ENCODE results near the gene CADPS2.

Gene CADPS2

DNA sequence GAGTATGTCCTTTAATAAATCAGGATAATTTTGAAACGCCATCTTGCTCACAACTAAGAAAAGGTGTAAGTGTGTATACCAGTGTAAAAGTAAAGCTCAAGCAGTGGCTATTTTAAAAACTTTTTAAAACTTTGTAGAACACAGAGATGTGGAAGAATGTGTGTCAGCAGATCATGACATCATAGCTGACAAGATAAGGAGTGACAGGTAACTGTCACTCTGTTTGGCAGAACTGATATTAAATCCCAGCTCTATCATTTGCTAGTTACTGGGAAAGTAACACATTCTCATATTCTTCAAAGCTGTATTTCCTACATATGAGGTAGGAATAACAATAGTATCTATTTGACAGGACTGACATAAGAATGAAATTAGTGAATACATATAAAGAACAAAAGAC, 119.7 kb downstream of the CADPS2 start:
- DNase-seq: no peak

DNA sequence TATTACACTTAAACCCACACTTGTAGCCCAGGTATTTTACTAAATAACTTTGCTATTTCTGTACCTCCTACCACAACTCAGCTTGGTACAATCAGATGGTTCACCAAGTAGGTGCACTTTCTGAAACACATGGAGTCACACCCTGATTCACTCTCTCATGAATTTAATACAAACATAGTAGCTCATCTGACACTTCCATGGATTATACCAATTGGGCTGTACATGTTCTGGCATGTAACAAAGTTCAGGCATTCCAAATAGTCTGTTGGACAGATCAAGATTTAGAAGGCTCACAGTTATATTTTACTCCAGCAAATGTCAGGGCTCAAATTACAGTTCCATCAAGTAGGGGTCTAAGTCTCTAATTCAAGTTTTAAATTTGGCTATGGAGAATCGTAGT, 121.4 kb downstream of the CADPS2 start:
- no peak for DNase-seq

DNA sequence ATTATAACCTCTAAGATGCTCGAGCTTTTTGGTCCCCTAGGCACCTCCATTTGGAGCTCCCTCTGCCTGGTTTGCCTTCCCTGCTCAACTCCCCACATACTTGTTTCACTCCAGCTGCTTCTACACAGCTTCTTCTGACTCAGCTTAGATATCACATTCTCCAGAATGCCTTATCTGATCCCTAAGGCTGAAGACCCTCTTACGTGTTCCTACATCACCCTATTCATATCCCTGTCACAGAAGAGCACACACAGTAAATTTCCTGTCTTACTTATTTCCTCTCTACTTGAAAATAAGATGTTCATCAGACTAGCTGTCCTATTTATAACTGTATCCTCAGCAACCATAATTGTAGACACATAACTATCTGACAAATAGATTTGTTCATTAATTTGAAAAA, 122.2 kb downstream of the CADPS2 start:
- DNase-seq: no peak

DNA sequence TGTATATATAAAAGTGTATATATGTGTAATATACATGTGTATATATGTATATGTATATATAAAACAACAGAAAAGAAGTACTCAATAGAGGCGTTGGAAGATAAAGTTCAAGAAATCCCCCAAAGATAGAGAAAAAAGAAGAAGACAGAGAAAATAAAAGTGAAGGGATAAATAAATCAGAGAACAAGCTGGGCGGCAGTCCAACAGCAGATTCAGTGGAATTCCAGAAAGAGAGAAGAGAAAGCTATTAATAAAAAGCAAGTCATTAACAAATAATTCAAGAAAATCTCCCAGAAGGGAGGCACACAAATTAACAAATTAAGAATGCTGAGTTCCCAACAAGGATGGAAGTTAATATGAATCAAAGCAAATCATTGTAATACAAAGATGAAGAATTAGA, 124.2 kb downstream of the CADPS2 start:
- no peak for DNase-seq

DNA sequence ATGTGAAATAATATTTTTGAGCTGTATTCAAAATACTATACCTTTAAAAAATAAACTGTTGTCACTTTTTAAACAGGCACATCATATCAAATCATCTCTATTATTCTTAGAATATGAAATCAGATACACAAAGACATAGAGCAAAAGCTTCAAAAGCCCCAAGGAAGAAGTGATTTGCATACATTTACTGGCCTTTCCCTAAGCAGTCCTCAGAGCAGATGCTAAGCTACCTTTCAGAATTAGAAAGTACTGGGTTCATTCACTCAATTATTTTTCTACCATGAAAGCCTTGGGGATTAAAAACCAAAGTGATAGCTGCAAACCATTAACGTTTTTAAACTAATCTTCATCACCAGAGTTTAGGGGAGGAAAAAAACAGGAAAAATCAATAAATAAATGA, 127.8 kb downstream of the CADPS2 start:
- DNase-seq: no peak

DNA sequence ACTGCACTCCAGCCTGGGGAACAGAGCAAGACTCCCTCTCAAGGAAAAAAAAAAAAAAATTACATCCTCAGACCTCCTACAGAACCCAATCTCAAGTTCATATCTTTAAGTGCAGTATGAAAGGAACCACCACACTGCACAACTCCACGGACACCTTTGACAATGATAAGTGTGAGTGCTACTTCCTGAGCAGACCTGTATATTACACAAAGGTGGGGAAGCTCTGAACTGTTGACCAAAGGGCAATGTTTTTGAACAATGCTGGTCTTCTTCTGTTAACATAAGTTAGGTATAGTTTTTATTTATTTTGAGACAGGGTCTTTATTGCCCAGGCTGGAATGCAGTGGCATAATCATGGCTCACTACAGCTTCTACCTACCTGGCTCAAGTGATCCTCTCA, 129.4 kb downstream of the CADPS2 start:
- no peak for DNase-seq

DNA sequence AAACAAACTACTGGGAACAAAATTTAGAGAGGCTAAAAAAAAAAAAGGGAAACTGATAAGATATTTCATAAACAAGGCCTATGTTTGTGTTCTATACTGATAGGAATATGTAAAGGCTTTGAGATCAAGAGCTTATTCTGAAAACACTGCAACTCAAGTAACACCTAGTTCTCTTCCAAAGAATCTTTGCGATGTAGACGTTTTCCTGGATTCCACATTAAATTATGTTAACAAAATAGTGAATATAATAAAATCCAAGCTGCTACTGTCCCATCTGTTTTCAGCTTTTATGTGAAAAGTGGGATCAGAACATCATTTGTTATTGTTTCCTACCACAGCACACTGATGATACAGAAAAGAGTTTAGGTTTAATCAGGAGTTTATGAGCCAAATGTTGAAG, 130.6 kb downstream of the CADPS2 start:
- no peak for DNase-seq

DNA sequence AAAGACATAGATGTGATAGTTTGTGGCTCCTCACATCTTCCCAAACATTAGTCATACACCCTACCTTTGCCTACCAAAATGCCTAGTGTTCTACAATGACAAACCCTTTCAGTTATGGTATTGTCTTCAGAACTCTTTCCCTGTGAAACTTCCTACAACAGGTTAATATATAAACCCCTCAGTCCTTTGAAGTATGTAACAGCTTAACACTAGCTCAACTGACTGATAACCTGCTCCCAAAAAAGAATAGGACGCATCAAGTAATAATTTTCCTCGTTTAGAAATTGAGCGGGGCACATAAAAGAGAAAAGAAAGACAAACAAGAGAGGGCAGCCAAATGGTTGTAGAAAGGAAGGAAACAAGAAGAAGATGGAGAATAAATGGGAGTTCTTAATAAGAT, 133.7 kb downstream of the CADPS2 start:
- DNase-seq: no peak

DNA sequence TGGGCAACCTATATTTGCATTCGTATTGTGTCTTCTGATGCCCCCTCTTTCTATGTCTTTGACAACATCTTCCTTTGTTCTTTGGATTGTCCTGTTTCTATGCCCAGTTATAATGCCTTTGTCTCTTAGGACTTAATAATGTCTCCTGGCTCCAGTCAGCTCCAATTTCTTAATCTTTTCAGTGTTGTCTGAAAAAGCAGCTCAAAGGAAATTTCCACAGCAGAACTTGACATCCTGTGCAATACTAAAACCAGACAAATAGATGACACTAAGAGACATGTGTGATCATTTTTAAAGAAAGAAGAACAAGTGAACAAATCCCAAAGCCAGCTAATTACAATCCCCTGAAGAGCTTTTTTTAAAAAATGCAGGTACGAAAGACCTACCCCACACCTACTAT, 135.9 kb downstream of the CADPS2 start:
- no peak for DNase-seq

DNA sequence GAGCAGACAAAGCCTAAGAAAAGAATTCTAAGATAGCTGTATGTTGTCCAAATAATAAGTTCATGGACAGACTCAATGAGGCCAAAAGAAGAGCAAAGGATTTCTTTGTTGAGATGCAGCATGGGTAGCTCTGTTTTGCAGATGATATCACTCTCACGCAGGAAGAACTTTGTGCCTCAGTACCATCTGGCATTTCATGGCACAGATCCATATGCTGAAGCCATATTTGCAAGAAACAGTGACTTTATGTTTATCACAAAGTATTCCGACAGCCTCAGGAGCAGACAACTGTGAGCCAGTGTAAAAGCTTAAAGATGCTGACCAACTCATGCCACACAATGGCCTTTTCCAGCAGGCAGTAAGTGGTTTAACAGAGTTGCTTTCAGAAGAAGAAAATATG, 138.1 kb downstream of the CADPS2 start:
- no peak for DNase-seq

DNA sequence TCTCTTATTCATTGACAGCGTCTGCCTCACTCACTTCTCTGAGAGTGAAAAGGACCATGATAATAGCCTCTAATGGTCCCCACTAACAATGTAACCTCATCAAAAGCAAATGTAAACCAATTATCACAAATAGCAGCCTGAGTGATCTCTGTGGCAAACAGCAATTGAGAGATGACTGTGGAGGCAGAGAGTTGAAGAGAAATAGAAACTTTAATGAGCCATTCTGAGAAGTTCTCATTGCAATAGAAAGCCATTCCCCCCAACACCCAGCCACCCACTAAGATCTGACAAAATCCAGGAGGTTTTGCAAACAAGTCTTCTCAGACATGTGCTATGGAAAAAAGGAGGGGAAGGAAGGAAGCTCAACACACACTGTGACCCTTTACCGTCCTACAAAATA, 139.3 kb downstream of the CADPS2 start:
- peak; percentile 93 for DNase-seq

DNA sequence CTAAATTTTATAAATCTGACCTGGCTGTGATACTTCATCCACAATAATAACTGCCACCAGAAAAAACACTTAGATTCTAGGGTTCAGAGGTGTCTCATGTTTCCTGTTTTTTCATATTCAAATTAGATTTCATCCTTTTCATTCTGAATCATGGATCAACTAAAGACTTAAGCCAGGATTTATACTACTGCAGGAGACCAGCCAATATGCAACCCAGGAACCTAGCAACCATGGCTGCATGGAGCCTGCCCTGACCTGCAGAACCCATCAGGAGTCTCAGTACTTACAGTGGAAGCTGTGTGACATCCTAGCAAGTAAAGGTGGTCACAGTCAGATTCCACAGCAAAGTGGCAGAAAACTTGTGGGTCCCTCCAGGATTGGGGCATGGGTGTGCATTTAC, 143.0 kb downstream of the CADPS2 start:
- DNase-seq: no peak

DNA sequence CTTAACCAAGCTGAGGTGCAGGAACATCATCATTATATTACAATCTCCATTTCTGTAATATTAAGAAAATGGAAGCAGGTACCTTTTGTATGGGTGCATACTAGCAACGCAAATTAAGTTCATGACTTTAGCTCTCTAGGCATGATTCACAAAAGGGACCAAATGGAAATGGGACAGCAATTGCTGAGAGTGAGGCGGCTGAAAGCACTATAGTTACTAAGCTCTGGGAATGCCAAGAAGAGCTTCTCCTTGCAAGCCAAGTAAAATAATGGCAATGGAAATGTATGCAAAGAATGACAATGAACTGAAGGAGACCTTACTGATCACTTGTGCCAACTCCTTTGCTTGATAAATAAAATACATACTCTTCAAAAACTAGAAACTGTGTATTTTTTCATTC, 147.3 kb downstream of the CADPS2 start:
- no peak for DNase-seq

DNA sequence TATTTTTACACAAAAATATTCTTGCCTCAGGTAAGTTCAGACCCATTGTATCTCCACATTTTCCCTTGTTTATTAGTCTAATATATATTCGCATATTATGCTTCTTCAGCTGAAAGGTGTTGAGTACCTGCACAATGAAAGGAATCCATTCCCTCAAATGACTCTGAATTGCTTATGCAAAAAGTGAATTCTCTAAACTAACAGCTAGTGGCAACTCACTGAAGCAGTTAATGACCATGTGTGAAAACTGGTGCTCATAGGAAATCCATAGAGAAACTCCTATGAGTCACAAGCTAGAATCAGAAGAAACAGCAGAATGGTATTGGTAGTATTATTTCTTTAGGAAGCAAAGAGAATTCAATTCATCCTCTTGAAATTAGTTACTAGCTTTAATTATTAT, 150.1 kb downstream of the CADPS2 start:
- DNase-seq: no peak

DNA sequence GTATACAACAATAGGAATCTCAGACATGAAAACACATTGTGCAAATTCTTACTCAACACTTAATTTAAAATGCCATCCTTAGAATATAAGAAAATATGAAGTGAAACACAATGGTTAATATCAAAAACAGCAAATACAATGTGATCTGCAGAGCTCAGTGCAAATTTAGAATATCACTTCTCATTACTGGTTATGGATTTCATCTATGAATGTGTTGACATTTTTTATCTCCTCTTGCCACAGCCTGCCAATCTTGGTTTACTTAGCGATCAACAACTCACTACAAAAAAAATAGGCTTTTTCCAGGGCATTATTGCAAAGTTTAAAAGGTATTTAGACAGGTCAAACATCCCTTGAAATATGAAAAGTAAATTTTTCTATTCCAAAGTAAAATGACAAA, 158.5 kb downstream of the CADPS2 start:
- DNase-seq: no peak

DNA sequence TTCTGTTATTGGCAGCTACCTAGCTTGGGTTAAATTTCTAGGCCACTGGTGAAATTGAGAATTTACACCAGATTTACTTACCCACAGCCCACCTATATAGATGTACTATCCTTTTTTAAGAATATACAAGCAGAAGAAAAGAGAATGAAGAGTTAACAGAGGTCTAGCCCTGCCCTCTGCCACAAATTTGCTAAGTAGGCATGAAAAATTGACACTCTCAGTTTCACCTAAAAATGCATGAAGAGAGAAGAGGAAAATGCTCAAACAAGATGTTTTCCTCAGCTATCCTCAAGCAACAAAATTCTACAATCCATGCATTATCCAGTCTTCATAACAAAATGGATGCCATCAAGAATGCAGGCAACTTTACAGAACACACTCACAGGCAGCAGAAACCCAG, 158.9 kb downstream of the CADPS2 start:
- no peak for DNase-seq

DNA sequence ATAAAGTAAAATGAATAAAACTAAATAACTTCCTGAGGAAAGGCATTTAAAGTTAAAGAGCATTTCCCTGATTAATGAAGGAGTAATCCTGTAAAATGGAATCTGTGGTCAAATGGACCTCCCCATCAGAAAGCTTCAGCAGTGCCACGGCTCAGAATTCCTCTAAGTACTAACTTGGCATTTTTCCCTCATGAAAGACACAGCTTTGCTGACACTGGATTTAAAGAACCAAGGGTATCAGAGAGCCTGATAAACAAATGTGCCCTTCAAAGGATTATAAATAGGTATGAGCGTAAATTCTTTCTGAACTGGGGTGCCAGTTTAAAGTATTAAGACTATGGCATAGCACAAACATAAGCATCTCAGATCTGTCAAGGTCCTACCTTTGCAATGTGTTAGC, 159.4 kb downstream of the CADPS2 start:
- no peak for DNase-seq

DNA sequence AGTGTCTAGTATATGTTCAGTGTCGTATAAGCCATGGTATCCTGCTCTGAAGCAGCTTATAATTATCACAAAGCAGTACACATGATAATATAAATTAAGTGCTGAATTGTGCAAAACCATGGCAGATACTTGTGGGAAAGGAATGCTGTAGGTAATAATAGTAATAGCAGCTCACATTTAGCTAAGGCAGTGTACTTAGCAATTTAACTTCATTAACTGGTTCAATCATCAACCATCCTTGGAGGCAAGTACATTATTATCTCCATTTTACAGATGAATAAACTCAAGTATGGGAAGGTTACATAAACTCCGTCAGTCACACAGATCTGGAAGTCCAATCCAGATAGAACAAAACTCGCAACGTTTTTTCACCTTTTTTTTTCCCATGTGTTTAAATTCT, 161.9 kb downstream of the CADPS2 start:
- DNase-seq: no peak

DNA sequence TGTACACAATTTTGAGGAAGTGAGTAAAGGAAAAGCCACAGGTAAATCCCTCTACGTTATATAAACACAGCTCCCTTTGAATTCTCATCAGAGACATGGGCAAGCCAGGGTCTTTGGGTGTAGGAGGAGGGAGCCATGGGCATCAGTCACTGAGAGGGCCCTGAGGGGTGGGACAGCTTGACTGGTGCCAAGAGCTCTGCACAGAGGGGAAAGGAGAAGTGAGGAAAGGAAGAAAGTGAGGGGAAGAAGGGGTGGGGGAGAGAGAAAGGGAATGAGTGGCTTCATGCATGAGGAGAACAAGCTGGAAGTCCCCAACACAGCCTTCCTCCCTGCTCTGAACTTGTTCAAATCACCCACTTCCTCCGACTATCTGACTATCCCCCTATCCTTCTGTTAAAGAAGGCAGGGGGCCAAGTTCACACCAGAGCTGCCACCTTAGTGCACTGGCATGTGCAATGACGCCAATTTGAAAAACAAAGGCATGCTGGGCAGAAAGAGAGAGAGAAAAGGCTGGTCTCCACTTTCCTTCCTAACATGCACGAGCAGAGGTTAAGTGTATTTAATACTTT, 167.2 kb downstream of the CADPS2 start:
- DNase-seq: no peak

DNA sequence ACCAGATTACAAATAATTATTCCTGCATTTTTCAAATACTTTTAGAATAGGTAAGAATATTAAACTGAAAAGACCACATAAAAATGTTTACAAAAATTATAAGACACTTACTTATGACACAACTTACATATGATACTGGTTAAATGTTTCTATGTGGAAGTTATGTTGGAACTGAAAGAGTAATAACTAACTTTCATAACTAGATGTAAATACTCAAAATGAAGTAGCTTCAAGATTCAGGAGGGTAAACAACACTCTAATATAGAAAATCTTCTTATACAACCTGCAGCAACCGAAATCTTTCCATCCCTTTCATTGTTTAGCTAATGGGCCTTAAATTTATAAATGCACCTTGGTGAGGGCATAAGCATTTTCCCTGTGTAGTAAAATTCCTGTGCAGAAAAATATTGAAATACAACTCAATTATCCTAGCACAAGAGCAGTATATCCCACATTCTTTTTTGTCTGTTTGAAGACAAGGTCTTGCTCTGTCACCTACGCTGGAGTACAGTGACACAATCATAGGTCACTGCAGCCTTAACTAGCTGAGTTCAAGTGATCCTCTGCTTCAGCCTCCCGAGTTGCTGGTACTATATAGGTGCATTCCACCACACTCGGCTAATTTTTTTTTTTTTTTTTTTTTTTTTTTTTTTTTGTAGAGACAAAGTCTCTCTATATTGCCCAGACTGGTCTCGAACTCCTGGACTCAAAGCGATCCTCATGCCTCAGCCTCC, 168.7 kb downstream of the CADPS2 start:
- DNase-seq: no peak

DNA sequence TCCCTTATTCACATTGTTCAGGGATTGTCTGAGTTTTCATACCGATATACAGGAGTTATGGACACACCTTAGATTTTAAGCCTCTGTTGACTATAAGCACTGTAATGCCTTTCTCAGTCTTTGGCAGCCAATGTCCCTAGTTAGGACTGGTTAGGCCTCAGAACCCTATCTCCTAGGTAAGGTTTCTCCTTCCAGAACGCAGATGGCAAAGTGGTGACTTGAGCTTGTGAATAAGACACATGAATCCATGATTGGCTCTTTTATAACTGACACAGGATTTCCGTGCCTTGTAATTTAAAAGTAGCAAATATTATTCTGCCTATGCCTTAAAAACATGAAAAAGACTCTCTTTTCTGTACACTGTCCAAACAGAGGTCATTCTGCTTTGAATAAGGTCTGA, 171.1 kb downstream of the CADPS2 start:
- no peak for DNase-seq

DNA sequence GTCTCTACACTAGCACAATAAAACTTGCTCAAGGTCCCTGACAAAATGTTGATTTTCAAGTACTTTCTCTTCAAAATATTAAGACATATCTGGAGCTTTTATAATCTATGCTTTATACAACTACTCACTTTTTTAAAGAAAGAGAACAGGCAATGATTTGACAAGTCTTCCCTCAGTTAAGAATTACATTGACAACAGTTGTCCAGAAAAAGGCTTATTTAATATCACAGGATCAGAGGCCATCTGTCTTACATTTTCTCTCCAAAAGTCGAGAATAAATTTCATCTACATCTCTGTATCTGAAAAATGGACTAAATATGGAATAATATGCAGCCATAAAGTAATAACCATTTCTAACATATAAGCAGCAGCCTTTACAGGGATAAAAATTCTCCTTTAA, 175.3 kb downstream of the CADPS2 start:
- no peak for DNase-seq

DNA sequence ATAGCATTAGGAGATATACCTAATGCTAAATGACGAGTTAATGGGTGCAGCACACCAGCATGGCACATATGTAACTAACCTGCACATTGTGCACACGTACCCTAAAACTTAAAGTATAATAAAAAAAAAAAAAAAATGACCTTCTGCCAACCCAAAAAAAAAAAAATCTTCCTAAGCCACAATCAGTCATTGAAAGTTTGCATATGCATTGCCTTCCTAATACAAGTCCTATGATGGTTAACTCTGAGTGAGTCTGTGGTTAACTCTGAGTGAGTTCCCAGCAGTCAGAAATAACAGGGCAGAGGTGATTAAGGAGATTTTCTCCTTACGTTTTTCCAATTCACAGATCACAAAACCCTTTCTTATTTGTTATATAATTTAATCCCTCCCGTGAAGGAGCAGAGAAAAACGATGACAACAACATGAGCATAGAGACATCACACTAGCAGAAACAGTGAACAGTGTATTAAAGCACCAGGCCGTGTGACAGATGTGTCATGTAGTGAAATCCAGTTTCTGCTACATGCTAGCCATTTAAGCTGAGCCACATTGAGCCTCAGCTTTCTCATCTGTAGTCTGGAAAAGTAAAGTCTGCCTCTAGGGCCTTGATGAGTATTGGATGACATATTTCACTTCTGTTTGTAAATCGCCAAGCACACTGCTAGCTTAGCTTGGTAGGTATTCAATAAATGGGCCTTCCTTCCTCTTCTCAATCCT, 176.2 kb downstream of the CADPS2 start:
- no peak for DNase-seq

DNA sequence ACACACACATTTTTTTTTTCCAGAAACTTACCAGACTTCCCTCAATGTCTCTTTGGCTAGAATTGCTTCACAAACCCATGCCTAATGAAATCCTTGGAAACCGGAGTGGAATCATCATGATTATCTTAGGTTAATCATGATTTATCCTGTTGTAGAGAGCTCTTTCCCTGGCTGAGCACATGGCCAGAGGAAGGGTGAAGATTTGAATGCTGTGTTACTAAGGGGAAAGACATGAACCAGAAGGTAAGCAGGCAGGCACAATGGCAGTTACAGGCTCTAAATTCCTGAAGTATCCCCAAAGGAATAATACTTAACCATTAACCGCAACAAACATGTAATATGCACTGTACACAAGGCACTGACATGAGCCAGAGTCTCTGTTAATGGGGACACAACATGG, 179.4 kb downstream of the CADPS2 start:
- DNase-seq: no peak

Data from NCI-H748 treated with DMSO at 0.1 percent for 48 hours (cell line).